ENCODE measurements around the gene SLC10A3.

The SLC10A3 gene

GRCh38 chrX:154486396-154487207 lies 3.8 kb downstream of the SLC10A3 start, which contains the start of gene UBL4A:
TSS of gene UBL4A (minus strand) at chrX:154486615. CDS start at chrX:154486584, 31 bp downstream.
- H3K4me3 ChIP-seq (ENCODE audit: low read length), result peak within 1 kb of the TSS; percentile 64
- no peak for TF ChIP-seq CTCF (conservative IDR thresholded peaks at IDR 0.05; ENCODE audit: low read length)
- peak; percentile 27 for DNase-seq (ENCODE audit: low read depth)

- peak overlapping the region; percentile 64 for H3K4me3 ChIP-seq (ENCODE audit: low read length)
- DNase-seq (ENCODE audit: low read depth), result no peak
- TF ChIP-seq CTCF (conservative IDR thresholded peaks at IDR 0.05; ENCODE audit: low read length), result no peak
Measured at GRCh38 chrX:154486052-154486395, 4.4 kb downstream of the SLC10A3 start.

- H3K4me3 ChIP-seq (ENCODE audit: low read length), result peak overlapping the region; percentile 64
- DNase-seq (ENCODE audit: low read depth), result no peak
- TF ChIP-seq CTCF (conservative IDR thresholded peaks at IDR 0.05; ENCODE audit: low read length), result no peak
Measured at GRCh38 chrX:154485150-154486051, 5.0 kb downstream of the SLC10A3 start.

- no peak for TF ChIP-seq CTCF (conservative IDR thresholded peaks at IDR 0.05; ENCODE audit: low read length)
- no peak for DNase-seq (ENCODE audit: low read depth)
- no peak overlapping the region for H3K4me3 ChIP-seq (ENCODE audit: low read length)
Measured at GRCh38 chrX:154484255-154485149, 5.9 kb downstream of the SLC10A3 start.

- H3K4me3 ChIP-seq (ENCODE audit: low read length), result no peak overlapping the region
- DNase-seq (ENCODE audit: low read depth), result no peak
- no peak for TF ChIP-seq CTCF (conservative IDR thresholded peaks at IDR 0.05; ENCODE audit: low read length)
Measured at GRCh38 chrX:154483325-154483724, 7.1 kb downstream of the SLC10A3 start.

GRCh38 chrX:154482786-154483185 lies 7.6 kb downstream of the SLC10A3 start:
- DNase-seq (ENCODE audit: low read depth), result no peak
- no peak for TF ChIP-seq CTCF (conservative IDR thresholded peaks at IDR 0.05; ENCODE audit: low read length)
- H3K4me3 ChIP-seq (ENCODE audit: low read length), result no peak overlapping the region
